DOHH2 (cell line): ENCODE data around the gene KLK7.

ENCODE experiments used
- EZH2phosphoT487 ChIP-seq: fragments of 200-600 bp; sonication (generic); IDR thresholded peaks from 2 replicates; pipeline ENCODE4 v1.6.1; 2017; ENCODE audit warnings: borderline replicate concordance, mild to moderate bottlenecking, antibody characterized with exemption, low read length, moderate library complexity, mixed read lengths
- TF ChIP-seq, protein P1 (sequence below): fragments of 200-600 bp; sonication (generic); IDR thresholded peaks from one replicate; pipeline ENCODE4 v1.5.1; 2014; ENCODE audit warnings: antibody characterized with exemption, mild to moderate bottlenecking, low read depth, low read length; ENCODE audit not compliant: poor library complexity, severe bottlenecking

DNA sequence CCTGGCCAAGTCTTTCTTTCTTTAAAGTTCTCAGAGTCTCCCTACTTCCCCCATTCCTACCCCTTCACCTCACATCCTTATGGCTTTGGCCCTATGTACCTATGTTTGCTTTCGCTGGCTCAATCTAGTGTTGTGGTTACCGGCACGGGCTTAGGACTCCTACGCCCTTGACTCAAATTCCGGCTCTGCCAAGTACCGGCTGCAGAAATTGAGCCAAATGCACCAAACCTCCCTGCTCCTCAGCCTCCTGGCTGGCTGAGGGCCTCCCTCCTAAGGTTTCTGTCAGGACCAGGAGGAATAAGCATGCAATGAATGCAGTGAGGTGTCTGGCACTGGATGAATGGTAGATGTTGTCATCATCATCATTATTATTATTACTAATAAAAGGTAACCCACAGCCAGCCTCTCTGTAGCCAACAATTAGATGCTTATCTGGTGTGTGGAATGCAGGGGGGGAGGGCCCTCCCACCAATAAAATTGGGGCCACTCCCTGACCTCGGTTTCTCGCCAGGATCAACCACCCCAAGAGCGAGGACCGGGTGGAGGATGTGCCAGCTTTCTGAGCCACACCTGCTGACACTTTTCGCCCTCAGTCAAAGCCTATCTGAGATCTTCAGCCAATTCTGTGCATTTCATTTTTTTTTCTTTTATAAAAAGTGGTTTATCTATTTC, 51.6 kb downstream of the KLK7 start:
- no peak for TF ChIP-seq EZH2phosphoT487
- TF ChIP-seq, protein P1, sequence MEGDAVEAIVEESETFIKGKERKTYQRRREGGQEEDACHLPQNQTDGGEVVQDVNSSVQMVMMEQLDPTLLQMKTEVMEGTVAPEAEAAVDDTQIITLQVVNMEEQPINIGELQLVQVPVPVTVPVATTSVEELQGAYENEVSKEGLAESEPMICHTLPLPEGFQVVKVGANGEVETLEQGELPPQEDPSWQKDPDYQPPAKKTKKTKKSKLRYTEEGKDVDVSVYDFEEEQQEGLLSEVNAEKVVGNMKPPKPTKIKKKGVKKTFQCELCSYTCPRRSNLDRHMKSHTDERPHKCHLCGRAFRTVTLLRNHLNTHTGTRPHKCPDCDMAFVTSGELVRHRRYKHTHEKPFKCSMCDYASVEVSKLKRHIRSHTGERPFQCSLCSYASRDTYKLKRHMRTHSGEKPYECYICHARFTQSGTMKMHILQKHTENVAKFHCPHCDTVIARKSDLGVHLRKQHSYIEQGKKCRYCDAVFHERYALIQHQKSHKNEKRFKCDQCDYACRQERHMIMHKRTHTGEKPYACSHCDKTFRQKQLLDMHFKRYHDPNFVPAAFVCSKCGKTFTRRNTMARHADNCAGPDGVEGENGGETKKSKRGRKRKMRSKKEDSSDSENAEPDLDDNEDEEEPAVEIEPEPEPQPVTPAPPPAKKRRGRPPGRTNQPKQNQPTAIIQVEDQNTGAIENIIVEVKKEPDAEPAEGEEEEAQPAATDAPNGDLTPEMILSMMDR, result no peak
